ENCODE data around the gene BAHCC1.

BAHCC1 gene

GRCh38 chr17:81406117-81406953, 11.1 kb downstream of the BAHCC1 start:
- no peaks in the 10 kb centered on the region for H3K9me3 Mint-ChIP-seq (ENCODE audit: low read depth)

GRCh38 chr17:81408049-81408448, 12.8 kb downstream of the BAHCC1 start:
- H3K9me3 Mint-ChIP-seq (ENCODE audit: low read depth): no peaks in the 10 kb centered on the region
- H3K36me3 Mint-ChIP-seq: no peaks in the 10 kb centered on the region
- no peak overlapping the region for H3K4me3 Mint-ChIP-seq
- H3K27ac Mint-ChIP-seq: no peak overlapping the region
- H3K27me3 Mint-ChIP-seq: peaks cover 6% of the 10 kb centered on the region
- H3K4me1 Mint-ChIP-seq (ENCODE audit: low read depth): peaks cover 10% of the 10 kb centered on the region

More at GRCh38 chr17:81406117-81406953, 11.1 kb downstream of the BAHCC1 start:
- Mint-ChIP-seq H3K4me1 (ENCODE audit: low read depth) (no peaks in the 10 kb centered on the region), H3K27ac (no peak overlapping the region), H3K36me3 (no peaks in the 10 kb centered on the region), H3K27me3 (peaks cover 9% of the 10 kb centered on the region), H3K4me3 (no peak overlapping the region)

- Mint-ChIP-seq H3K27ac (no peak overlapping the region), H3K4me1 (ENCODE audit: low read depth) (peaks cover 12% of the 10 kb centered on the region), H3K36me3 (no peaks in the 10 kb centered on the region)
Measured at GRCh38 chr17:81409190-81409935, 14.1 kb downstream of the BAHCC1 start.

GRCh38 chr17:81410852-81411251, 15.6 kb downstream of the BAHCC1 start:
- Mint-ChIP-seq H3K4me1 (ENCODE audit: low read depth) (peaks cover 12% of the 10 kb centered on the region), H3K4me3 (no peak overlapping the region), H3K27ac (no peak overlapping the region), H3K36me3 (no peaks in the 10 kb centered on the region), H3K9me3 (ENCODE audit: low read depth) (no peaks in the 10 kb centered on the region), H3K27me3 (peaks cover 2% of the 10 kb centered on the region)

More at GRCh38 chr17:81409190-81409935, 14.1 kb downstream of the BAHCC1 start:
- Mint-ChIP-seq H3K27me3 (peaks cover 6% of the 10 kb centered on the region), H3K4me3 (no peak overlapping the region), H3K9me3 (ENCODE audit: low read depth) (no peaks in the 10 kb centered on the region)

GRCh38 chr17:81411305-81411704, 16.0 kb downstream of the BAHCC1 start:
- Mint-ChIP-seq H3K27ac (no peak overlapping the region), H3K27me3 (peaks cover 2% of the 10 kb centered on the region), H3K36me3 (no peaks in the 10 kb centered on the region), H3K4me1 (ENCODE audit: low read depth) (peaks cover 12% of the 10 kb centered on the region), H3K9me3 (ENCODE audit: low read depth) (no peaks in the 10 kb centered on the region), H3K4me3 (no peak overlapping the region)

- Mint-ChIP-seq H3K9me3 (ENCODE audit: low read depth) (no peaks in the 10 kb centered on the region), H3K36me3 (no peaks in the 10 kb centered on the region), H3K27me3 (peaks cover 2% of the 10 kb centered on the region), H3K4me1 (ENCODE audit: low read depth) (peaks cover 12% of the 10 kb centered on the region), H3K4me3 (peak overlapping the region; percentile 76), H3K27ac (no peak overlapping the region)
Measured at GRCh38 chr17:81412490-81413093, 17.3 kb downstream of the BAHCC1 start.

- no peaks in the 10 kb centered on the region for H3K27me3 Mint-ChIP-seq
- peaks cover 12% of the 10 kb centered on the region for H3K4me1 Mint-ChIP-seq (ENCODE audit: low read depth)
- no peaks in the 10 kb centered on the region for H3K9me3 Mint-ChIP-seq (ENCODE audit: low read depth)
- H3K27ac Mint-ChIP-seq: no peak overlapping the region
- no peak overlapping the region for H3K4me3 Mint-ChIP-seq
- no peaks in the 10 kb centered on the region for H3K36me3 Mint-ChIP-seq
Measured at GRCh38 chr17:81413497-81414135, 18.4 kb downstream of the BAHCC1 start.

GRCh38 chr17:81414756-81415516, 19.7 kb downstream of the BAHCC1 start:
- Mint-ChIP-seq H3K9me3 (ENCODE audit: low read depth) (no peaks in the 10 kb centered on the region), H3K27me3 (no peaks in the 10 kb centered on the region), H3K4me3 (no peak overlapping the region), H3K36me3 (no peaks in the 10 kb centered on the region), H3K4me1 (ENCODE audit: low read depth) (peaks cover 12% of the 10 kb centered on the region), H3K27ac (no peak overlapping the region)

GRCh38 chr17:81415681-81416080, 20.4 kb downstream of the BAHCC1 start:
- H3K27ac Mint-ChIP-seq: no peak overlapping the region
- peaks cover 12% of the 10 kb centered on the region for H3K4me1 Mint-ChIP-seq (ENCODE audit: low read depth)
- no peaks in the 10 kb centered on the region for H3K27me3 Mint-ChIP-seq
- H3K36me3 Mint-ChIP-seq: no peaks in the 10 kb centered on the region
- H3K9me3 Mint-ChIP-seq (ENCODE audit: low read depth): no peaks in the 10 kb centered on the region
- no peak overlapping the region for H3K4me3 Mint-ChIP-seq

- Mint-ChIP-seq H3K27me3 (no peaks in the 10 kb centered on the region), H3K27ac (no peak overlapping the region), H3K4me3 (no peak overlapping the region), H3K9me3 (ENCODE audit: low read depth) (no peaks in the 10 kb centered on the region), H3K4me1 (ENCODE audit: low read depth) (peaks cover 10% of the 10 kb centered on the region), H3K36me3 (no peaks in the 10 kb centered on the region)
Measured at GRCh38 chr17:81416612-81417011, 21.4 kb downstream of the BAHCC1 start.

GRCh38 chr17:81417049-81417878, 22.0 kb downstream of the BAHCC1 start:
- no peaks in the 10 kb centered on the region for H3K9me3 Mint-ChIP-seq (ENCODE audit: low read depth)
- no peak overlapping the region for H3K4me3 Mint-ChIP-seq
- no peak overlapping the region for H3K27ac Mint-ChIP-seq

GRCh38 chr17:81417879-81418709, 22.8 kb downstream of the BAHCC1 start:
- H3K27ac Mint-ChIP-seq: no peak overlapping the region
- H3K36me3 Mint-ChIP-seq: no peaks in the 10 kb centered on the region
- no peaks in the 10 kb centered on the region for H3K9me3 Mint-ChIP-seq (ENCODE audit: low read depth)
- H3K27me3 Mint-ChIP-seq: no peaks in the 10 kb centered on the region
- no peak overlapping the region for H3K4me3 Mint-ChIP-seq
- peaks cover 2% of the 10 kb centered on the region for H3K4me1 Mint-ChIP-seq (ENCODE audit: low read depth)

More at GRCh38 chr17:81417049-81417878, 22.0 kb downstream of the BAHCC1 start:
- Mint-ChIP-seq H3K36me3 (no peaks in the 10 kb centered on the region), H3K27me3 (no peaks in the 10 kb centered on the region), H3K4me1 (ENCODE audit: low read depth) (peaks cover 8% of the 10 kb centered on the region)
